Neural cell (in vitro differentiated cells): ENCODE data around the gene MAML2. TPM values are rescaled to one million over a fixed set of nuclear protein-coding genes. Genes with fewer than 3 reads are reported as not detected.
A peak's percentile ranks its signal among the peaks of the same experiment; 100 is the strongest.

Experiments
- H2AFZ ChIP-seq: fragments of 200-600, 300-800 bp; sonication (generic), shearing (Covaris generic); 2 replicates; pipeline ENCODE4 v1.6.0; 2014; ENCODE audit warnings: low read depth, mild to moderate bottlenecking, antibody characterized with exemption, low read length, moderate library complexity
- H3F3A ChIP-seq: fragments of 200-600 bp; shearing (Covaris generic); 2 replicates; pipeline ENCODE4 v1.6.1; 2016; ENCODE audit warnings: mild to moderate bottlenecking, moderate library complexity, mixed read lengths, antibody characterized with exemption, low read length; ENCODE audit not compliant: insufficient read depth, poor library complexity, severe bottlenecking
- H3K27ac ChIP-seq: fragments of 200-600, 300-800 bp; sonication (generic), shearing (Covaris generic); 2 replicates; pipeline ENCODE4 v1.5.1; 2014; ENCODE audit warnings: mild to moderate bottlenecking, low read length, moderate library complexity
- H3K27me3 ChIP-seq: fragments of 300-800, 200-600 bp; sonication (generic), shearing (Covaris generic); 2 replicates; pipeline ENCODE4 v1.6.0; 2014; ENCODE audit warnings: mild to moderate bottlenecking, low read depth, low read length, moderate library complexity; ENCODE audit not compliant: insufficient read depth
- H3K36me3 ChIP-seq: fragments of 300-800, 200-600 bp; sonication (generic), shearing (Covaris generic); 2 replicates; pipeline ENCODE4 v1.5.1; 2014; ENCODE audit warnings: mild to moderate bottlenecking, antibody characterized with exemption, low read length, moderate library complexity; ENCODE audit not compliant: insufficient read depth
- H3K4me2 ChIP-seq: fragments of 300-800, 200-600 bp; sonication (generic), shearing (Covaris generic); 2 replicates; pipeline ENCODE4 v1.6.0; 2014; ENCODE audit warnings: mild to moderate bottlenecking, low read length
- H3K4me3 ChIP-seq: fragments of 300-800, 200-600 bp; sonication (generic), shearing (Covaris generic); 2 replicates; pipeline ENCODE4 v1.5.1; 2014; ENCODE audit warnings: mild to moderate bottlenecking, low read length, moderate library complexity
- H3K79me2 ChIP-seq: fragments of 200-600 bp; shearing (Covaris generic); replicated peaks from 2 replicates; pipeline ENCODE4 v1.6.0; 2014; ENCODE audit warnings: mild to moderate bottlenecking, low read length, moderate library complexity; ENCODE audit not compliant: insufficient read depth
- H3K9ac ChIP-seq: fragments of 300-800, 200-600 bp; sonication (generic), shearing (Covaris generic); 2 replicates; pipeline ENCODE4 v1.6.1; 2016; ENCODE audit warnings: mild to moderate bottlenecking, low read length, mixed read lengths
- H3K9me2 ChIP-seq: fragments of 200-600 bp; shearing (Covaris generic); 2 replicates; pipeline ENCODE4 v1.6.1; 2016; ENCODE audit warnings: mild to moderate bottlenecking, low read length, mixed read lengths; ENCODE audit not compliant: insufficient read depth
- H3K9me3 ChIP-seq: fragments of 200-600, 300-800 bp; sonication (generic), shearing (Covaris generic); 2 replicates; pipeline ENCODE4 v1.6.1; 2016; ENCODE audit warnings: mild to moderate bottlenecking, mixed run types, low read length, moderate library complexity, mixed read lengths
- H4K20me1 ChIP-seq: fragments of 200-600 bp; shearing (Covaris generic); 2 replicates; pipeline ENCODE4 v1.6.1; 2016; ENCODE audit warnings: mild to moderate bottlenecking, mixed run types; ENCODE audit not compliant: insufficient read depth
- CTCF ChIP-seq: fragments of 450-650 bp; IDR thresholded peaks from 2 replicates; pipeline ENCODE4 v1.5.1; 2014; ENCODE audit warnings: antibody characterized with exemption, mild to moderate bottlenecking, moderate library complexity; ENCODE audit not compliant: poor library complexity, severe bottlenecking
- EP300 ChIP-seq: fragments of 450-650 bp; conservative IDR thresholded peaks from 2 replicates; pipeline ENCODE4 v1.6.1; 2014; ENCODE audit warnings: antibody characterized with exemption, mild to moderate bottlenecking, moderate library complexity; ENCODE audit not compliant: poor library complexity, severe bottlenecking
- EZH2 ChIP-seq: fragments of 200-600, 300-800 bp; shearing (Covaris generic), sonication (generic); IDR thresholded peaks from 2 replicates; pipeline ENCODE4 v1.6.1; 2014; ENCODE audit warnings: antibody characterized with exemption, low read length, borderline replicate concordance, mild to moderate bottlenecking; ENCODE audit not compliant: insufficient read depth, poor library complexity, severe bottlenecking
- MXI1 ChIP-seq: fragments of 450-650 bp; conservative IDR thresholded peaks from 2 replicates; pipeline ENCODE4 v1.6.1; 2014; ENCODE audit warnings: antibody characterized with exemption, mild to moderate bottlenecking; ENCODE audit not compliant: poor library complexity, severe bottlenecking
- POLR2AphosphoS5 ChIP-seq: IDR thresholded peaks from 2 replicates; pipeline ENCODE4 v1.6.1; 2012
- RAD21 ChIP-seq: fragments of 450-650 bp; conservative IDR thresholded peaks from 2 replicates; pipeline ENCODE4 v1.6.1; 2014; ENCODE audit warnings: antibody characterized with exemption, mild to moderate bottlenecking, moderate library complexity
- REST ChIP-seq: IDR thresholded peaks from 2 replicates; pipeline ENCODE4 v1.6.1; 2012; ENCODE audit warnings: borderline replicate concordance
- SMC3 ChIP-seq: fragments of 450-650 bp; conservative IDR thresholded peaks from 2 replicates; pipeline ENCODE4 v1.6.1; 2014; ENCODE audit warnings: antibody characterized with exemption, mild to moderate bottlenecking, moderate library complexity; ENCODE audit not compliant: poor library complexity
- TAF1 ChIP-seq: IDR thresholded peaks from 2 replicates; pipeline ENCODE4 v1.6.1; 2012; ENCODE audit warnings: low read depth
- polyA plus RNA-seq: library from polyadenylated mRNA; depleted of rRNA; stranded (reverse); fragments of >200 nt; gene quantifications from 2 replicates; pipeline ENCODE4 v1.2.3, GENCODE V29; 2014

The MAML2 gene
- polyA plus RNA-seq, 1 donor from 2014 or later = 3.6 TPM

- no peak overlapping the region for H3K27ac ChIP-seq
- TF ChIP-seq REST (no peak), POLR2AphosphoS5 (no peak), RAD21 (no peak), MXI1 (no peak), EP300 (no peak), TAF1 (no peak), CTCF (no peak), EZH2 (no peak), SMC3 (no peak)
- H3K36me3 ChIP-seq = no peaks in the 10 kb centered on the region
- no peak overlapping the region for H3K4me2 ChIP-seq
- H3K9me3 ChIP-seq = no peaks in the 10 kb centered on the region
- H3K9ac ChIP-seq = no peak overlapping the region
- no peaks in the 10 kb centered on the region for H3K9me2 ChIP-seq
- no peaks in the 10 kb centered on the region for H3K79me2 ChIP-seq
- no peaks in the 10 kb centered on the region for H3K27me3 ChIP-seq
- no peak overlapping the region for H3K4me3 ChIP-seq
- H4K20me1 ChIP-seq = no peaks in the 10 kb centered on the region
- no peak overlapping the region for H2AFZ ChIP-seq
- no peaks in the 10 kb centered on the region for H3F3A ChIP-seq
Observed at GRCh38 chr11:96161307-96162089, 181.5 kb downstream of the MAML2 start.

GRCh38 chr11:96160732-96161306, 182.2 kb downstream of the MAML2 start:
- no peak overlapping the region for H3K27ac ChIP-seq
- no peak overlapping the region for H2AFZ ChIP-seq
- no peak overlapping the region for H3K4me3 ChIP-seq
- no peak overlapping the region for H3K4me2 ChIP-seq
- no peaks in the 10 kb centered on the region for H4K20me1 ChIP-seq
- no peaks in the 10 kb centered on the region for H3K9me3 ChIP-seq
- H3K36me3 ChIP-seq = no peaks in the 10 kb centered on the region
- no peaks in the 10 kb centered on the region for H3F3A ChIP-seq
- H3K79me2 ChIP-seq = no peaks in the 10 kb centered on the region
- H3K9me2 ChIP-seq = no peaks in the 10 kb centered on the region
- H3K27me3 ChIP-seq = no peaks in the 10 kb centered on the region
- TF ChIP-seq EZH2 (no peak), REST (peak; percentile 62)
- H3K9ac ChIP-seq = no peak overlapping the region
